ENCODE measurements around the gene RNF141. TPM values are rescaled to one million over a fixed set of nuclear protein-coding genes. Genes with fewer than 3 reads are reported as not detected.

RNF141 gene
- polyA plus RNA-seq, 1 donor from 2014 or later, result 73.6 TPM

- peak overlapping the region; percentile 21 to 87 (median 82) for H3K4me3 Mint-ChIP-seq
- no peaks in the 10 kb centered on the region for H3K27me3 Mint-ChIP-seq
- peak overlapping the region; percentile 89 to 91 (median 90) for H3K27ac Mint-ChIP-seq
- H3K4me1 Mint-ChIP-seq, result peaks cover 16 to 38% (median 37%) of the 10 kb centered on the region in 3 donors
- H3K9me3 Mint-ChIP-seq, result peaks cover 2 to 11% (median 4%) of the 10 kb centered on the region in 3 donors
- H3K36me3 Mint-ChIP-seq, result peaks cover 4% of the 10 kb centered on the region
Observed at GRCh38 chr11:10544491-10545465, 3.8 kb upstream of the RNF141 start.

DNA sequence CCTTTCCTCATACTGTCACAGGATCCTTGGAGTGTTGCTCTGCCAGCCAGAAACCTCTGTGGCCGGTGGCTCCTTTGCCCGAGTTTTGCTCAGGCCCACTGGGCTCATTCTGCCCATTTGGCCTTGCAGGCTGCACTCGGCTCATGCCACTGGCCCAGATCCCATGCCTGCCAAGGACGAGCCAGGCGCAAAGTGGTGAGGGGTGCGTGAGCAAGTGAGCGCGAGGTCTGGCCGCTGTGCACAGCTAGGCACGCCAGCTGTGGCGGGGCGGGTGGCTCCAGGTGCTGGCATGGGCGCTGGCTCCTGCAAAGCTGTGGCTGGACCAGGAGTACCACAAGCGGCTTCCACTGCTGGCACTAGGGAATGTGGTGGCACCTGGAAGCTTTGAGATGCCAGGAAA is 2.8 kb upstream of the RNF141 start:
- H3K4me3 Mint-ChIP-seq, result peak overlapping the region in 1 of 4 donors; percentile 60
- peak overlapping the region in 1 of 3 donors; percentile 45 for H3K27ac Mint-ChIP-seq
- H3K36me3 Mint-ChIP-seq, result no peaks in the 10 kb centered on the region
- H3K27me3 Mint-ChIP-seq, result no peaks in the 10 kb centered on the region
- peaks cover 2 to 5% (median 4%) of the 10 kb centered on the region in 3 donors for H3K9me3 Mint-ChIP-seq
- peaks cover 23 to 47% (median 43%) of the 10 kb centered on the region in 3 donors for H3K4me1 Mint-ChIP-seq

GRCh38 chr11:10542776-10543175 is 1.8 kb upstream of the RNF141 start:
- H3K4me1 Mint-ChIP-seq, result peaks cover 25 to 57% (median 43%) of the 10 kb centered on the region in 3 donors
- peak overlapping the region in 1 of 4 donors; percentile 60 for H3K4me3 Mint-ChIP-seq
- H3K9me3 Mint-ChIP-seq, result peaks cover 2 to 4% (median 4%) of the 10 kb centered on the region in 3 donors
- H3K27ac Mint-ChIP-seq, result peak overlapping the region in 1 of 3 donors; percentile 16
- no peaks in the 10 kb centered on the region for H3K27me3 Mint-ChIP-seq
- H3K36me3 Mint-ChIP-seq, result no peaks in the 10 kb centered on the region

- Mint-ChIP-seq H3K4me3 (peak overlapping the region; percentile 89 to 97 (median 93)), H3K9me3 (peaks cover 2 to 4% (median 4%) of the 10 kb centered on the region in 3 donors), H3K27ac (peak overlapping the region; percentile 93 to 96 (median 94)), H3K36me3 (no peaks in the 10 kb centered on the region), H3K4me1 (peaks cover 29 to 68% (median 48%) of the 10 kb centered on the region in 3 donors), H3K27me3 (no peaks in the 10 kb centered on the region)
Observed at GRCh38 chr11:10541561-10541930, 559 bp upstream of the RNF141 start.

DNA sequence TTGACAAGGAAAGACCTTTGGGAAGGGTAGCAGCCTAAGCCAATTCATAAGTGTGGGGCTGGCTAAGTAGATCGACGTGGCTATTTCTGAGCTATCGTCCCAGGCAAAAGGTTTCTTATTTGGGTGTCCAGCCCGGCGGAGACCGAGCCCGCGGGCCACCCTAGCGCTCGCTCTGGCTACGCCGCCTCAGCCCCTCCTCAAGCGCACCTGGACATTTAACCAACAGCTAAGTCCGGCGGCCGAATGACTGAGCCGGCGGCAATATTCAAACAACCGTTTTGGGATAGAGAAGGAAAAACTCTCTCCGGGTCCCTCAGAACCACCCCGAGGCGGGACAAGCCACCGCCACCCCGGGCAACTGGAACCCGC is 457 bp downstream of the RNF141 start:
- no peaks in the 10 kb centered on the region for H3K27me3 Mint-ChIP-seq
- peak overlapping the region; percentile 89 to 97 (median 93) for H3K4me3 Mint-ChIP-seq
- H3K27ac Mint-ChIP-seq, result peak overlapping the region; percentile 93 to 96 (median 94)
- H3K9me3 Mint-ChIP-seq, result peaks cover 2 to 4% (median 4%) of the 10 kb centered on the region in 3 donors
- no peaks in the 10 kb centered on the region for H3K36me3 Mint-ChIP-seq
- H3K4me1 Mint-ChIP-seq, result peaks cover 32 to 71% (median 44%) of the 10 kb centered on the region in 3 donors

DNA sequence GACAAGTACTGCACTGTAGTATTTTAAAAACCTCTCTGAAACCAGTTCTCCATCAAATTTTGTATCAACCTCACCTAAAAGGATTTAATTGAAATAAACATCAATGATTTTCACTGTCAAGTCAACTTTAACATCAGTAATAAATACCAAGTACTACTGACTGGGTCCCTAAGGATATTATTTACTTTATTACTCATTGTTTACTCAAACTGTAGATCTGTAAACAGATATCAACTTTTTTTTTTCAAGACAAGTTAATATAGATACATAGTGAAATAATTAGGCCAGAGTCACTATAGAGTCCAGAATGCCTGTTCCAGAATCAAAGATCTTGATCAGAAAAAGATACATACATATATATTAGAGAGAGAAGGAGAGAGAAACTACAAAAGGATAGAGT is 1.6 kb downstream of the RNF141 start:
- Mint-ChIP-seq H3K4me1 (peaks cover 31 to 70% (median 44%) of the 10 kb centered on the region in 3 donors), H3K36me3 (no peaks in the 10 kb centered on the region), H3K27me3 (no peaks in the 10 kb centered on the region), H3K4me3 (peak overlapping the region in 3 of 4 donors; percentile 91 to 97 (median 95)), H3K9me3 (peaks cover 2 to 4% (median 2%) of the 10 kb centered on the region in 3 donors), H3K27ac (peak overlapping the region in 2 of 3 donors; percentile 92 to 93)

DNA sequence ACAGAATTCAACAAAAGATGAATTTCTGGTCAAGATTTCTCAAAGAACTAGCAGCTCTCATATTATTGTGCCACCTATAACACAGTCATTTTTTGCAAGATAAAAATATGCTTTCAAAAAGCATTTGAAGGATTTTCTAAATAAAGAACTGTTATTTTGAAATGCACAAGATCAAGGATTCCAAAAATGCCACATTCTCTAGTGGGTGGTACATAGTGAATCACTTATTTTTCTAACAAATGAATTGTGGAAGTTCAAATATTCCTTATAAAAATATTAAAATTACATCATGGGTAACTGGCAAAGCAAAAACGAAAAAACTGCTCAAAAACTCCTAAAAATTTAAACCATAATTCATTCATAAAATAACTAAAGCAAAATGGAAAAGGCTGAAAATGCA is 2.1 kb downstream of the RNF141 start:
- Mint-ChIP-seq H3K4me1 (peaks cover 35 to 71% (median 43%) of the 10 kb centered on the region in 3 donors), H3K36me3 (no peaks in the 10 kb centered on the region), H3K4me3 (peak overlapping the region in 3 of 4 donors; percentile 3 to 62 (median 62)), H3K9me3 (peaks cover 0 to 4% (median 2%) of the 10 kb centered on the region in 3 donors), H3K27ac (peak overlapping the region in 1 of 3 donors; percentile 65), H3K27me3 (no peaks in the 10 kb centered on the region)

- no peaks in the 10 kb centered on the region for H3K9me3 Mint-ChIP-seq
- peak overlapping the region in 2 of 4 donors; percentile 28 to 62 for H3K4me3 Mint-ChIP-seq
- H3K4me1 Mint-ChIP-seq, result peaks cover 37 to 75% (median 48%) of the 10 kb centered on the region in 3 donors
- H3K36me3 Mint-ChIP-seq, result peaks cover 3% of the 10 kb centered on the region
- no peaks in the 10 kb centered on the region for H3K27me3 Mint-ChIP-seq
- H3K27ac Mint-ChIP-seq, result peak overlapping the region in 1 of 3 donors; percentile 57
Observed at GRCh38 chr11:10537600-10537999, 3.4 kb downstream of the RNF141 start.

- no peak overlapping the region for H3K27ac Mint-ChIP-seq
- H3K36me3 Mint-ChIP-seq, result peaks cover 3% of the 10 kb centered on the region
- H3K4me3 Mint-ChIP-seq, result no peak overlapping the region
- no peaks in the 10 kb centered on the region for H3K9me3 Mint-ChIP-seq
- H3K4me1 Mint-ChIP-seq, result peaks cover 34 to 54% (median 38%) of the 10 kb centered on the region in 3 donors
- H3K27me3 Mint-ChIP-seq, result no peaks in the 10 kb centered on the region
Observed at GRCh38 chr11:10534316-10534715, 6.7 kb downstream of the RNF141 start.

DNA sequence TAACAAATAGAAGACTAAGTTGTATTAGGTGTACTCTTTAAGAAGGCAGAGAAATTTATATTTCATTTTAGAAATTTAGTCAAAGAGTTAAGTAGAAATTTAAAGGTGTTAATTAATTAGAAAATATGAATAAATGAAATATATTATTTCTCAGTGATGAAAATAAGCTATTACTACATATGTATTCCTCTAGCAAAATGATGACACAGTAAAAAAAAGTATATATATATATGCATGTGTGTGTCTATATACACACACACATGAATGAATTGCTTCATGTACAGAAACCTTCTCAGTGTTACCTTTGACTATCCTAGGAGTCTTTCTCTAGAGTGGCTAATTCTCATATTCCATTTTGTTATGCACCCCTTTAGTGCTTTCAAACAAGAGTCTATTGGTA is 7.7 kb downstream of the RNF141 start:
- Mint-ChIP-seq H3K4me3 (no peak overlapping the region), H3K27ac (no peak overlapping the region), H3K36me3 (peaks cover 3% of the 10 kb centered on the region), H3K9me3 (no peaks in the 10 kb centered on the region), H3K27me3 (no peaks in the 10 kb centered on the region), H3K4me1 (peaks cover 27 to 45% (median 35%) of the 10 kb centered on the region in 3 donors)

GRCh38 chr11:10532526-10532925 is 8.5 kb downstream of the RNF141 start:
- peaks cover 23 to 38% (median 32%) of the 10 kb centered on the region in 3 donors for H3K4me1 Mint-ChIP-seq
- no peaks in the 10 kb centered on the region for H3K9me3 Mint-ChIP-seq
- H3K4me3 Mint-ChIP-seq, result no peak overlapping the region
- no peaks in the 10 kb centered on the region for H3K27me3 Mint-ChIP-seq
- H3K27ac Mint-ChIP-seq, result no peak overlapping the region
- peaks cover 4% of the 10 kb centered on the region for H3K36me3 Mint-ChIP-seq

DNA sequence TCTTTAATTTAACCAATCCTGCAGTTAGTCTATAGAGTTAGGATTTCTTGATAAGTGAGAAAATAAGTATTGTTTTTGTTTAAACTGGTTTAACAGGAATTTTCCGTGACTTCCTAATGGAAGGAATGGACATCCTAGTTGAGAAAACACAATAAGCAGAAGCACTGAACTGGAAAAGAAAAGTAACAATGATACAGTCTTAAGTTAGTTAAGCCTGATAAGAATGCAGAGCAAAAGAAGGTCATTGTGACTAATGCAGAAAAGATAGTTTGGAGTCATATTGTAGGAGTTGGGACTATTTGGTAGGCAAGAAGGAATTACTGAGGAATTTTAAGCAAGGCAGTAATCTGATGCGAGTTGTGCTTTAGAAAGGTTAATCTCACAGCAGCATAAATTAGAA is 11.7 kb downstream of the RNF141 start:
- Mint-ChIP-seq H3K4me3 (no peak overlapping the region), H3K4me1 (peaks cover 18 to 23% (median 18%) of the 10 kb centered on the region in 3 donors), H3K27ac (peak overlapping the region in 2 of 3 donors; percentile 16 to 69), H3K9me3 (no peaks in the 10 kb centered on the region), H3K27me3 (no peaks in the 10 kb centered on the region), H3K36me3 (peaks cover 7% of the 10 kb centered on the region)

- no peaks in the 10 kb centered on the region for H3K9me3 Mint-ChIP-seq
- peaks cover 4% of the 10 kb centered on the region for H3K36me3 Mint-ChIP-seq
- no peaks in the 10 kb centered on the region for H3K27me3 Mint-ChIP-seq
- H3K4me1 Mint-ChIP-seq, result peaks cover 12 to 19% (median 15%) of the 10 kb centered on the region in 3 donors
- no peak overlapping the region for H3K27ac Mint-ChIP-seq
- H3K4me3 Mint-ChIP-seq, result no peak overlapping the region
Observed at GRCh38 chr11:10528121-10528520, 12.9 kb downstream of the RNF141 start.

- Mint-ChIP-seq H3K27me3 (no peaks in the 10 kb centered on the region), H3K9me3 (no peaks in the 10 kb centered on the region), H3K27ac (peak overlapping the region; percentile 1 to 77 (median 31)), H3K36me3 (peaks cover 4% of the 10 kb centered on the region), H3K4me1 (peaks cover 8 to 15% (median 12%) of the 10 kb centered on the region in 3 donors), H3K4me3 (no peak overlapping the region)
Observed at GRCh38 chr11:10526974-10527918, 13.7 kb downstream of the RNF141 start.
